ENCODE results near the gene MANEAL. TPM values are rescaled to one million over a fixed set of nuclear protein-coding genes. Genes with fewer than 3 reads are reported as not detected.

The MANEAL gene
- total and polyA plus RNA-seq, 2 of the 4 experiments (the other 2 are of a cell fraction) = 0.54 to 0.55 TPM

DNA sequence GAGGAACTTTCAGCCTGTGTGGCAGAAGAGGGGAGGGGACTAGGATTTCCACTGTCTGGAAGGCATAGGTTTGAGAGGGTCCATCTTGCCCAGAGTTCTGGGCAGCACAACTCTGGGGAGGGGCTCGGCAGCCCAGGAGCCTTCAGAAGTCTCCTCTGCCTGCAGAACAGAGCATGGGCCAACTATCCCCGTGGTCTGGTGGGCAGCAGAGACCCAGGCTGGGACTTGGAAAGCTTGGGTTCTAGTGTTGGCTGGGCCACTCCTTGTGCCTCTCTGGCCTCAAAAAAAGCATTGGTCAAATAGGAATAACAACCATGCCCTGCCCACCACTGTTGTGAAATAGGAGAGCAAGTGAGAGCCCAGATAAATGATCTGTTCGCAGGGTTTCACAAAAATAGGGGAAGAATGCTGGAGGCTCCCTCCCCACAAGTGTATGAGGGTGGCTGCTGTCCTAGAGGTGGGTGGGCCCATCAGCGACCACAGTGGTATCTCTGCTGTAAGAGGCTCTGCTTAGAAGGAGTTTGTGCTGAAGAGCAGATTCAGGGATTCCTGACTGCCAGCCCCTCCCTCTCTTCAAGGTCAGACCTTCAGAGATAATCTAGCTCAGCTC lies 37.6 kb upstream of the MANEAL start:
- in situ Hi-C loops (cut with MboI; ENCODE audit: low sequenced_read_pairs) = no loop called here
- no peak overlapping the region for H3K14ac ChIP-seq (replicated peaks; ENCODE audit: low read depth, low read length)
- intact Hi-C loops (cut with micrococcal nuclease) = no loop called here
- H3K9me3 ChIP-seq (ENCODE audit: control insufficient read depth, insufficient read depth, low read length) = no peaks in the 10 kb centered on the region
- no peak overlapping the region for H2BK15ac ChIP-seq (ENCODE audit: low read depth, low read length)
- H3K56ac ChIP-seq (ENCODE audit: extremely low read depth, insufficient read depth, low read length) = no peak overlapping the region
- no peak overlapping the region for H4K5ac ChIP-seq (ENCODE audit: low read depth, low read length)
- dilution Hi-C loops (cut with HindIII; ENCODE audit: low sequenced_read_pairs, unreplicated experiment) = no loop called here
- H3K79me1 ChIP-seq (ENCODE audit: low read depth in 1 of 2, low read length in 2 of 2) = no peaks in the 10 kb centered on the region
- H3K4me2 ChIP-seq (ENCODE audit: low read depth, low read length) = no peak overlapping the region
- H3K18ac ChIP-seq (ENCODE audit: low read depth, low read length) = no peak overlapping the region
- no TSS peak for BruUV-seq (replicated peaks)
- no peak overlapping the region for H2BK5ac ChIP-seq (ENCODE audit: low read depth, low read length, poor library complexity, severe bottlenecking)
- H3K23ac ChIP-seq (ENCODE audit: low read depth, low read length) = no peak overlapping the region
- no peak overlapping the region for H2AK9ac ChIP-seq (replicated peaks; ENCODE audit: low read depth, low read length, poor library complexity)
- H4K91ac ChIP-seq (ENCODE audit: insufficient read depth, low read depth, low read length) = no peak overlapping the region
- no peak overlapping the region for H3K9ac ChIP-seq (ENCODE audit: low read depth, low read length)
- ATAC-seq (ENCODE audit: low read depth) (no peak), DNase-seq (no peak)
- no peaks in the 10 kb centered on the region for H3K4me1 ChIP-seq (ENCODE audit: control insufficient read depth, insufficient read depth, low read length)
- H3K4ac ChIP-seq (ENCODE audit: low read depth, low read length) = no peak overlapping the region
- CTCF ChIA-PET = no interaction called here
- H3K4me3 ChIP-seq (ENCODE audit: insufficient read depth, low read depth, low read length) = no peak overlapping the region
- H4K8ac ChIP-seq (ENCODE audit: low read depth in 2 of 2, low read length in 2 of 2) = no peak overlapping the region
- no peaks in the 10 kb centered on the region for H4K20me1 ChIP-seq (ENCODE audit: insufficient read depth, low read length)
- no peak overlapping the region for H2AK5ac ChIP-seq (ENCODE audit: low read depth, low read length)
- no peak overlapping the region for H3K27ac ChIP-seq (ENCODE audit: insufficient read depth, low read length)
- TF ChIP-seq FOS (IDR thresholded peaks at IDR 0.05; ENCODE audit: low read depth, low read length) (no peak), MXI1 (IDR thresholded peaks at IDR 0.05; ENCODE audit: borderline replicate concordance, low read depth, low read length) (no peak)
- no CpG with 5 or more reads among the region's 4 CpGs for WGBS, 2 experiments (ENCODE audit: extremely low coverage in 2 of 2, insufficient read length in 1 of 2)
- H3K36me3 ChIP-seq (ENCODE audit: control insufficient read depth, insufficient read depth, low read length) = no peaks in the 10 kb centered on the region
- H3K9me1 ChIP-seq (ENCODE audit: insufficient read depth, low read length) = no peaks in the 10 kb centered on the region
- POLR2A ChIA-PET (ENCODE audit: unreplicated experiment) = no interaction called here
- peaks cover 34% of the 10 kb centered on the region for H3K27me3 ChIP-seq (ENCODE audit: control insufficient read depth, insufficient read depth, low read length)
- H2BK120ac ChIP-seq (ENCODE audit: low read depth, low read length) = no peak overlapping the region
- no peak overlapping the region for H2AFZ ChIP-seq (replicated peaks; ENCODE audit: low read length, poor library complexity)
- H2BK20ac ChIP-seq (ENCODE audit: low read depth, low read length) = no peak overlapping the region
